HG03064 (cell line): Measurements from ENCODE around the gene CALM1.

Experiments
- ATAC-seq: cut with Tn5 transposase; IDR thresholded peaks from one replicate; pipeline ENCODE4 v1.9.1; 2021; ENCODE audit warnings: low read depth; ENCODE audit not compliant: unreplicated experiment

CALM1 gene

GRCh38 chr14:90407230-90407629 lies 10.4 kb downstream of the CALM1 start:
- no peak for ATAC-seq

GRCh38 chr14:90408713-90409112 lies 11.9 kb downstream of the CALM1 start:
- ATAC-seq, result no peak

- no peak for ATAC-seq
Measured at GRCh38 chr14:90409209-90409730, 12.4 kb downstream of the CALM1 start.

- ATAC-seq, result no peak
Measured at GRCh38 chr14:90412058-90412457, 15.2 kb downstream of the CALM1 start.

- no peak for ATAC-seq
Measured at GRCh38 chr14:90416720-90417119, 19.9 kb downstream of the CALM1 start.

- no peak for ATAC-seq
Measured at GRCh38 chr14:90418053-90418452, 21.2 kb downstream of the CALM1 start.

- no peak for ATAC-seq
Measured at GRCh38 chr14:90419200-90419599, 22.4 kb downstream of the CALM1 start.

GRCh38 chr14:90421001-90421631 lies 24.3 kb downstream of the CALM1 start:
- ATAC-seq, result no peak

GRCh38 chr14:90421632-90422020 lies 24.8 kb downstream of the CALM1 start:
- no peak for ATAC-seq

GRCh38 chr14:90423166-90423565 lies 26.3 kb downstream of the CALM1 start:
- no peak for ATAC-seq

- no peak for ATAC-seq
Measured at GRCh38 chr14:90424075-90424474, 27.2 kb downstream of the CALM1 start.

GRCh38 chr14:90424686-90425372 lies 28.0 kb downstream of the CALM1 start:
- ATAC-seq, result no peak

GRCh38 chr14:90425373-90425879 lies 28.6 kb downstream of the CALM1 start:
- ATAC-seq, result no peak

GRCh38 chr14:90426031-90426540 lies 29.3 kb downstream of the CALM1 start:
- ATAC-seq, result no peak

- ATAC-seq, result no peak
Measured at GRCh38 chr14:90426663-90427062, 29.8 kb downstream of the CALM1 start.

GRCh38 chr14:90427848-90428426 lies 31.1 kb downstream of the CALM1 start:
- no peak for ATAC-seq

GRCh38 chr14:90428676-90429075 lies 31.8 kb downstream of the CALM1 start:
- ATAC-seq, result no peak

GRCh38 chr14:90429236-90429635 lies 32.4 kb downstream of the CALM1 start:
- no peak for ATAC-seq

- ATAC-seq, result no peak
Measured at GRCh38 chr14:90429754-90430153, 32.9 kb downstream of the CALM1 start.

- ATAC-seq, result no peak
Measured at GRCh38 chr14:90434370-90435020, 37.7 kb downstream of the CALM1 start.

- no peak for ATAC-seq
Measured at GRCh38 chr14:90438841-90439240, 42.0 kb downstream of the CALM1 start.
